B cell (primary cell): ENCODE results near the gene ATAD1. TPM values are rescaled to one million over a fixed set of nuclear protein-coding genes. Genes with fewer than 3 reads are reported as not detected.

Experiments
- ATAC-seq: fragments of 200-7000 bp; cut with Tn5 transposase; one replicate; pipeline ENCODE4 v1.10.0; 2021; ENCODE audit warnings: low read depth, mild to moderate bottlenecking, moderate number of reproducible peaks, moderate library complexity
- CTCF ChIA-PET: fragments of 350-600 bp; sonication (Branson Sonifier 250); formaldehyde crosslinking; loops from one replicate; lab custom pipeline; 2021; ENCODE audit warnings: antibody characterized with exemption, inconsistent platforms; lab: Charles Lee
- POLR2A ChIA-PET: fragments of 350-600 bp; sonication (Branson Sonifier 250); formaldehyde crosslinking; loops from one replicate; lab custom pipeline; 2021; ENCODE audit warnings: antibody characterized with exemption; lab: Charles Lee
- DNase-seq: peaks from one replicate; pipeline ENCODE4 v3.0.0; 2013
- H2AFZ ChIP-seq: 2 replicates; pipeline ENCODE4 v1.6.1; 2012; ENCODE audit warnings: mild to moderate bottlenecking, low read depth, low read length; ENCODE audit not compliant: insufficient read depth, poor library complexity, severe bottlenecking
- H3K27ac ChIP-seq, 2 donors: 1 replicate in 1 of 2; 2 replicates in 1 of 2; pipeline ENCODE4 v1.5.1; 2012 to 2013; ENCODE audit warnings: low read length in 2 of 2, mild to moderate bottlenecking in 2 of 2, moderate library complexity in 1 of 2
- H3K27me3 ChIP-seq, 4 experiments: fragments of 200-600 bp in 1 of 4; sonication (generic) in 1 of 4; replicated peaks in 1 of 4; 1 replicate in 2 of 4; 2 replicates in 2 of 4; pipeline versions ENCODE4 v1.6.1 to v1.7.0; 2013 to 2016; ENCODE audit warnings: low read length in 3 of 4, mild to moderate bottlenecking in 2 of 4, mixed read lengths in 1 of 4, moderate library complexity in 1 of 4; ENCODE audit not compliant: insufficient read depth in 4 of 4, control insufficient read depth in 3 of 4; ENCODE audit errors: control extremely low read depth in 1 of 4
- H3K36me3 ChIP-seq, 2 experiments: replicated peaks in 1 of 2; 1 replicate in 1 of 2; 2 replicates in 1 of 2; pipeline versions ENCODE4 v1.6.1 to v1.7.1; 2013; ENCODE audit warnings: low read length in 1 of 2; ENCODE audit not compliant: insufficient read depth in 2 of 2, control insufficient read depth in 1 of 2; ENCODE audit errors: control extremely low read depth in 1 of 2, extremely low read depth in 1 of 2
- H3K4me1 ChIP-seq, 2 donors: fragments of 200-600 bp in 1 of 2; sonication (generic) in 1 of 2; 1 replicate in 1 of 2; 2 replicates in 1 of 2; pipeline versions ENCODE4 v1.5.1 to v1.6.1; 2013 to 2017; ENCODE audit warnings: low read length in 2 of 2; ENCODE audit not compliant: control insufficient read depth in 2 of 2, insufficient read depth in 2 of 2
- H3K4me2 ChIP-seq: replicated peaks from 2 replicates; pipeline ENCODE3; 2012; ENCODE audit warnings: mild to moderate bottlenecking, low read depth, low read length; ENCODE audit not compliant: poor library complexity, severe bottlenecking
- H3K4me3 ChIP-seq, 5 experiments: fragments of 200-600 bp in 1 of 5; sonication (generic) in 1 of 5; 1 replicate in 3 of 5; 2 replicates in 2 of 5; pipeline versions ENCODE4 v1.5.1 to v1.7.0; 2011 to 2016; ENCODE audit warnings: low read length in 4 of 5, mild to moderate bottlenecking in 4 of 5, low read depth in 2 of 5, control low read depth in 1 of 5, moderate library complexity in 1 of 5; ENCODE audit not compliant: insufficient read depth in 1 of 5; ENCODE audit errors: control extremely low read depth in 1 of 5, extremely low read depth in 1 of 5
- H3K79me2 ChIP-seq: fragments of 200-600 bp; sonication (generic); one replicate; pipeline ENCODE4 v1.6.0; 2016; ENCODE audit warnings: low read length; ENCODE audit not compliant: control insufficient read depth, insufficient read depth
- H3K9ac ChIP-seq: fragments of 200-600 bp; sonication (generic); 2 replicates; pipeline ENCODE4 v1.6.1; 2017; ENCODE audit warnings: mild to moderate bottlenecking, low read length, moderate library complexity
- H3K9me3 ChIP-seq, 3 donors: one replicate each; pipeline versions ENCODE4 v1.6.1 to v1.7.1; 2013; ENCODE audit warnings: low read length in 2 of 3; ENCODE audit not compliant: control insufficient read depth in 2 of 3, insufficient read depth in 1 of 3; ENCODE audit errors: control extremely low read depth in 1 of 3
- H4K20me1 ChIP-seq: 2 replicates; pipeline ENCODE4 v1.6.0; 2012; ENCODE audit warnings: mild to moderate bottlenecking, low read length; ENCODE audit not compliant: insufficient read depth, control insufficient read depth, poor library complexity, severe bottlenecking
- H3K27ac Mint-ChIP-seq: one replicate; pipeline ENCODE4 v1.8.0; 2021; ENCODE audit warnings: mixed read lengths
- H3K27me3 Mint-ChIP-seq: one replicate; pipeline ENCODE4 v1.8.0; 2021; ENCODE audit warnings: mixed read lengths
- H3K4me1 Mint-ChIP-seq: one replicate; pipeline ENCODE4 v1.8.0; 2021; ENCODE audit warnings: mixed read lengths
- H3K4me3 Mint-ChIP-seq: one replicate; pipeline ENCODE4 v1.8.0; 2021; ENCODE audit warnings: mixed read lengths
- H3K9me3 Mint-ChIP-seq: one replicate; pipeline ENCODE4 v1.8.0; 2022; ENCODE audit warnings: mixed read lengths; ENCODE audit not compliant: insufficient read depth
- EZH2 ChIP-seq: IDR thresholded peaks from 2 replicates; pipeline ENCODE4 v1.6.1; 2012; ENCODE audit warnings: borderline replicate concordance, low read depth, mild to moderate bottlenecking, moderate library complexity, low read length; ENCODE audit not compliant: insufficient read depth, poor library complexity, severe bottlenecking
- WGBS: methylation state at CpG from one replicate; pipeline ENCODE4 v1.1.5; 2013; ENCODE audit warnings: missing lambda C conversion rate; ENCODE audit not compliant: insufficient coverage; 5-methylcytosine and 5-hydroxymethylcytosine counted together
- intact Hi-C: fragments of 100-400 bp; cut with micrococcal nuclease; formaldehyde crosslinking; loops from one replicate; pipeline ENCODE4 v1.10.0; 2022
- polyA plus RNA-seq: library from polyadenylated mRNA; depleted of rRNA; stranded (reverse); fragments of >200 nt; gene quantifications from 2 replicates; pipeline ENCODE4 v1.2.3, GENCODE V29; 2012
- total RNA-seq, 2 donors: library from RNA; stranded (reverse); fragments of 120-200 nt in 1 of 2; gene quantifications; 1 replicate in 1 of 2; 2 replicates in 1 of 2; pipeline versions ENCODE4 v1.2.3 to v1.2.4, GENCODE V29; 2013 to 2022
- TF ChIP-seq, protein P1 (sequence below): fragments of 200-600 bp; IDR thresholded peaks from one replicate; pipeline ENCODE4 v1.8.0; 2022; ENCODE audit warnings: antibody characterized with exemption, mild to moderate bottlenecking

The ATAD1 gene
- total and polyA plus RNA-seq, 2 donors (not counting 1 experiment from before 2014, with no cell fraction given), result 6.1 to 44.9 TPM

- ChIA-PET CTCF (interaction anchor here (0.8 kb wide), 1 partner anchor 12 kb away, joined by 3 read pairs; no protein-coding TSS in a partner anchor), POLR2A (no interaction called here)
- H3K79me2 ChIP-seq, result no peaks in the 10 kb centered on the region
- no peak overlapping the region for H3K4me2 ChIP-seq
- WGBS, result 100% methylated on average over 9 of the region's 13 CpGs
- TF ChIP-seq EZH2, result no peak
- TF ChIP-seq, protein P1, sequence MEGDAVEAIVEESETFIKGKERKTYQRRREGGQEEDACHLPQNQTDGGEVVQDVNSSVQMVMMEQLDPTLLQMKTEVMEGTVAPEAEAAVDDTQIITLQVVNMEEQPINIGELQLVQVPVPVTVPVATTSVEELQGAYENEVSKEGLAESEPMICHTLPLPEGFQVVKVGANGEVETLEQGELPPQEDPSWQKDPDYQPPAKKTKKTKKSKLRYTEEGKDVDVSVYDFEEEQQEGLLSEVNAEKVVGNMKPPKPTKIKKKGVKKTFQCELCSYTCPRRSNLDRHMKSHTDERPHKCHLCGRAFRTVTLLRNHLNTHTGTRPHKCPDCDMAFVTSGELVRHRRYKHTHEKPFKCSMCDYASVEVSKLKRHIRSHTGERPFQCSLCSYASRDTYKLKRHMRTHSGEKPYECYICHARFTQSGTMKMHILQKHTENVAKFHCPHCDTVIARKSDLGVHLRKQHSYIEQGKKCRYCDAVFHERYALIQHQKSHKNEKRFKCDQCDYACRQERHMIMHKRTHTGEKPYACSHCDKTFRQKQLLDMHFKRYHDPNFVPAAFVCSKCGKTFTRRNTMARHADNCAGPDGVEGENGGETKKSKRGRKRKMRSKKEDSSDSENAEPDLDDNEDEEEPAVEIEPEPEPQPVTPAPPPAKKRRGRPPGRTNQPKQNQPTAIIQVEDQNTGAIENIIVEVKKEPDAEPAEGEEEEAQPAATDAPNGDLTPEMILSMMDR, result no peak
- H3K4me1 ChIP-seq, result no peaks in the 10 kb centered on the region
- no peaks in the 10 kb centered on the region for H3K9me3 ChIP-seq
- H2AFZ ChIP-seq, result no peak overlapping the region
- intact Hi-C loops, result no loop called here
- Mint-ChIP-seq H3K4me1 (peaks cover 3% of the 10 kb centered on the region), H3K27ac (no peak overlapping the region), H3K9me3 (no peaks in the 10 kb centered on the region), H3K27me3 (no peaks in the 10 kb centered on the region), H3K4me3 (no peak overlapping the region)
- ATAC-seq (no peak), DNase-seq (no peak)
- H4K20me1 ChIP-seq, result no peaks in the 10 kb centered on the region
- no peak overlapping the region for H3K4me3 ChIP-seq
- no peak overlapping the region for H3K9ac ChIP-seq
- H3K27ac ChIP-seq, result no peak overlapping the region
- H3K36me3 ChIP-seq, result peaks cover 3 to 45% of the 10 kb centered on the region in 2 experiments
- H3K27me3 ChIP-seq, result no peaks in the 10 kb centered on the region
Observed at GRCh38 chr10:87764072-87764934, 53.7 kb downstream of the ATAD1 start.
